CD14-positive monocyte (primary cell): ENCODE measurements around the gene HINT2. TPM values are rescaled to one million over a fixed set of nuclear protein-coding genes. Genes with fewer than 3 reads are reported as not detected.

Source experiments
- DNase-seq, 3 donors: peaks; one replicate each; pipeline ENCODE4 v3.0.0-alpha.2; 2011 to 2022
- H2AFZ ChIP-seq: 2 replicates; pipeline ENCODE4 v1.6.0; 2012; ENCODE audit warnings: mild to moderate bottlenecking, low read depth, low read length, inconsistent platforms; ENCODE audit not compliant: insufficient read depth, poor library complexity, severe bottlenecking
- H3K27ac ChIP-seq, 2 donors: 1 replicate in 1 of 2; 2 replicates in 1 of 2; pipeline ENCODE4 v1.5.1; 2012 to 2013; ENCODE audit warnings: low read length in 2 of 2, control low read depth in 1 of 2, inconsistent platforms in 1 of 2, low read depth in 1 of 2, mild to moderate bottlenecking in 1 of 2
- H3K27me3 ChIP-seq, 2 donors: one replicate each; pipeline versions ENCODE4 v1.6.0 to v1.6.1; 2011 to 2013; ENCODE audit warnings: low read length in 2 of 2; ENCODE audit not compliant: control insufficient read depth in 2 of 2, insufficient read depth in 2 of 2
- H3K36me3 ChIP-seq, 2 donors: replicated peaks in 1 of 2; 1 replicate in 1 of 2; 2 replicates in 1 of 2; pipeline versions ENCODE4 v1.5.1 to v1.6.1; 2012 to 2013; ENCODE audit warnings: low read length in 2 of 2, control low read depth in 1 of 2, inconsistent platforms in 1 of 2, mild to moderate bottlenecking in 1 of 2; ENCODE audit not compliant: insufficient read depth in 2 of 2, control insufficient read depth in 1 of 2
- H3K4me1 ChIP-seq, 2 donors: 1 replicate in 1 of 2; 2 replicates in 1 of 2; pipeline versions ENCODE4 v1.5.1 to v1.6.1; 2012 to 2013; ENCODE audit warnings: low read length in 2 of 2, control low read depth in 1 of 2, inconsistent platforms in 1 of 2, mild to moderate bottlenecking in 1 of 2, moderate library complexity in 1 of 2; ENCODE audit not compliant: insufficient read depth in 2 of 2, control insufficient read depth in 1 of 2
- H3K4me2 ChIP-seq: replicated peaks from 2 replicates; pipeline ENCODE3; 2012; ENCODE audit warnings: low read length, moderate library complexity, mild to moderate bottlenecking; ENCODE audit not compliant: poor library complexity, severe bottlenecking; ENCODE audit errors: extremely low read depth
- H3K4me3 ChIP-seq, 3 experiments: fragments of 200-600 bp in 1 of 3; sonication (generic) in 1 of 3; replicated peaks in 1 of 3; 1 replicate in 2 of 3; 2 replicates in 1 of 3; pipeline ENCODE4 v1.5.1; 2011 to 2013; ENCODE audit warnings: low read length in 3 of 3, mild to moderate bottlenecking in 3 of 3, control low read depth in 2 of 3, low read depth in 2 of 3, inconsistent platforms in 1 of 3, moderate library complexity in 1 of 3
- H3K79me2 ChIP-seq: 2 replicates; pipeline ENCODE4 v1.6.0; 2012; ENCODE audit warnings: mild to moderate bottlenecking, control low read depth, inconsistent platforms, low read length, moderate library complexity; ENCODE audit not compliant: insufficient read depth
- H3K9ac ChIP-seq: 2 replicates; pipeline ENCODE4 v1.6.0; 2017; ENCODE audit warnings: low read length, mild to moderate bottlenecking; ENCODE audit not compliant: insufficient read depth, poor library complexity, severe bottlenecking
- H3K9me3 ChIP-seq, 2 donors: replicated peaks in 1 of 2; 1 replicate in 1 of 2; 2 replicates in 1 of 2; pipeline versions ENCODE4 v1.5.1 to v1.6.1; 2012 to 2013; ENCODE audit warnings: low read length in 2 of 2, control low read depth in 1 of 2; ENCODE audit not compliant: control insufficient read depth in 1 of 2, insufficient read depth in 1 of 2
- H4K20me1 ChIP-seq: 2 replicates; pipeline ENCODE4 v1.6.0; 2012; ENCODE audit warnings: mild to moderate bottlenecking, low read length, control low read depth, moderate library complexity; ENCODE audit not compliant: insufficient read depth
- H3K27ac Mint-ChIP-seq, 7 donors: one replicate each; pipeline ENCODE4 v1.8.0; 2020; ENCODE audit warnings: mild to moderate bottlenecking in 7 of 7, mixed read lengths in 7 of 7, moderate library complexity in 6 of 7, inconsistent platforms in 2 of 7
- H3K27me3 Mint-ChIP-seq, 3 donors: one replicate each; pipeline ENCODE4 v1.8.0; 2021 to 2022; ENCODE audit warnings: low read depth in 3 of 3, mild to moderate bottlenecking in 3 of 3, mixed read lengths in 3 of 3, moderate library complexity in 3 of 3, inconsistent platforms in 1 of 3
- H3K36me3 Mint-ChIP-seq, 2 donors: one replicate each; pipeline ENCODE4 v1.8.0; 2020; ENCODE audit warnings: mixed read lengths in 2 of 2, inconsistent platforms in 1 of 2, mild to moderate bottlenecking in 1 of 2
- H3K4me1 Mint-ChIP-seq: one replicate; pipeline ENCODE4 v1.8.0; 2020; ENCODE audit warnings: mild to moderate bottlenecking, mixed read lengths
- H3K4me3 Mint-ChIP-seq, 2 donors: one replicate each; pipeline ENCODE4 v1.8.0; 2020; ENCODE audit warnings: mild to moderate bottlenecking in 2 of 2, mixed read lengths in 2 of 2, moderate library complexity in 1 of 2
- H3K9me3 Mint-ChIP-seq, 7 donors: one replicate each; pipeline ENCODE4 v1.8.0; 2020 to 2022; ENCODE audit warnings: mixed read lengths in 7 of 7, mild to moderate bottlenecking in 6 of 7, moderate library complexity in 6 of 7, inconsistent platforms in 2 of 7
- CTCF ChIP-seq: fragments of 200-600 bp; IDR thresholded peaks from one replicate; pipeline ENCODE4 v1.8.0; 2022; ENCODE audit warnings: antibody characterized with exemption, mild to moderate bottlenecking
- WGBS: methylation state at CpG from one replicate; pipeline ENCODE4 v1.1.5; 2013; ENCODE audit warnings: missing lambda C conversion rate; ENCODE audit not compliant: insufficient coverage; 5-methylcytosine and 5-hydroxymethylcytosine counted together
- intact Hi-C, 2 donors: fragments of 100-400 bp; cut with micrococcal nuclease; formaldehyde crosslinking; loops; one replicate each; pipeline versions ENCODE4 v1.15.0 to v1.15.1; 2023
- polyA plus RNA-seq, 3 donors: library from polyadenylated mRNA; depleted of rRNA in 1 of 3; unstranded in 2 of 3; stranded (reverse) in 1 of 3; fragments of 300-500 nt in 2 of 3; fragments of >200 nt in 1 of 3; fragmentation: Illumina TruSeq in 2 of 3; gene quantifications; 1 replicate in 2 of 3; 2 replicates in 1 of 3; pipeline ENCODE4 v1.2.3, GENCODE V29; 2012 to 2021

HINT2 gene
- polyA plus RNA-seq, 3 donors, result 19.9 to 64.5 (median 59.1) TPM

DNA sequence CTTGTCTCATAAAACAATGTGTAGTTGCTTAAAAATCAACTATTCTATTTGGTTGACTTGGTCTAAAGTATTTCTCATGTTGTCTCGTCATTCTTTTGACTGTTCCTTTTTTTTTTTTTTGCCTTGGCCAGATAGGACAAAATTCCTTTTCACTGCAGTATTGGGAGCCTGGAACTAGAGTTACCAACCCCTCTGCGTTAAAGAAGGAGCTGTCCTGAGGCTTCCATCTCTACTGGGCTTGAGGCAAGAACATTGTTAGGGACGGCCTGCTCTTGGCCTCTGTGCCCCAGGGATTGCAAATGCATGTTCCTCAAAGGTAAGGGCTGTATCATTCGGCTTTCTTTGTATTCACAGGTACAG lies 24.8 kb downstream of the HINT2 start:
- Mint-ChIP-seq H3K36me3 (peaks cover 0 to 1% of the 10 kb centered on the region in 2 donors), H3K27ac (no peak overlapping the region), H3K27me3 (peaks cover 15 to 23% (median 15%) of the 10 kb centered on the region in 3 donors), H3K4me3 (no peak overlapping the region), H3K4me1 (peaks cover 11% of the 10 kb centered on the region), H3K9me3 (peaks cover 0 to 4% (median 0%) of the 10 kb centered on the region in 7 donors)
- 62% methylated on average over 4 of the region's 4 CpGs for WGBS
- intact Hi-C loops, result loop anchor here (1.0 to 5.0 kb wide), 2 partner anchors 92 kb away; no protein-coding TSS in a partner anchor
- Histone ChIP-seq H3K79me2 (no peaks in the 10 kb centered on the region), H4K20me1 (no peaks in the 10 kb centered on the region), H3K27me3 (peaks cover 0 to 13% of the 10 kb centered on the region in 2 donors), H3K36me3 (no peaks in the 10 kb centered on the region), H3K9me3 (no peaks in the 10 kb centered on the region), H3K4me3 (no peak overlapping the region), H3K4me1 (no peaks in the 10 kb centered on the region), H2AFZ (no peak overlapping the region), H3K4me2 (no peak overlapping the region), H3K27ac (no peak overlapping the region), H3K9ac (no peak overlapping the region)
- no peak for TF ChIP-seq CTCF
- DNase-seq, result no peak

- Mint-ChIP-seq H3K27me3 (peaks cover 15 to 23% (median 15%) of the 10 kb centered on the region in 3 donors), H3K4me3 (no peak overlapping the region), H3K27ac (no peak overlapping the region), H3K36me3 (peaks cover 0 to 1% of the 10 kb centered on the region in 2 donors), H3K4me1 (peaks cover 11% of the 10 kb centered on the region), H3K9me3 (peaks cover 0 to 4% (median 0%) of the 10 kb centered on the region in 7 donors)
- Histone ChIP-seq H2AFZ (no peak overlapping the region), H3K4me3 (no peak overlapping the region), H3K4me2 (no peak overlapping the region), H3K79me2 (no peaks in the 10 kb centered on the region), H3K27me3 (peaks cover 0 to 13% of the 10 kb centered on the region in 2 donors), H3K9ac (no peak overlapping the region), H3K4me1 (no peaks in the 10 kb centered on the region), H4K20me1 (no peaks in the 10 kb centered on the region), H3K9me3 (no peaks in the 10 kb centered on the region), H3K27ac (no peak overlapping the region), H3K36me3 (no peaks in the 10 kb centered on the region)
- intact Hi-C loops, result no loop called here
- WGBS, result no CpG with 5 or more reads among the region's 2 CpGs
- DNase-seq, result no peak
- TF ChIP-seq CTCF, result no peak
Measured at GRCh38 chr9:35789541-35789940, 25.3 kb downstream of the HINT2 start.
